Measurements from ENCODE around the gene BCAR1. TPM values are rescaled to one million over a fixed set of nuclear protein-coding genes. Genes with fewer than 3 reads are reported as not detected.

The BCAR1 gene
- total RNA-seq, 4 donors from 2014 or later = 51.1 to 89.9 (median 71.3) TPM

DNA sequence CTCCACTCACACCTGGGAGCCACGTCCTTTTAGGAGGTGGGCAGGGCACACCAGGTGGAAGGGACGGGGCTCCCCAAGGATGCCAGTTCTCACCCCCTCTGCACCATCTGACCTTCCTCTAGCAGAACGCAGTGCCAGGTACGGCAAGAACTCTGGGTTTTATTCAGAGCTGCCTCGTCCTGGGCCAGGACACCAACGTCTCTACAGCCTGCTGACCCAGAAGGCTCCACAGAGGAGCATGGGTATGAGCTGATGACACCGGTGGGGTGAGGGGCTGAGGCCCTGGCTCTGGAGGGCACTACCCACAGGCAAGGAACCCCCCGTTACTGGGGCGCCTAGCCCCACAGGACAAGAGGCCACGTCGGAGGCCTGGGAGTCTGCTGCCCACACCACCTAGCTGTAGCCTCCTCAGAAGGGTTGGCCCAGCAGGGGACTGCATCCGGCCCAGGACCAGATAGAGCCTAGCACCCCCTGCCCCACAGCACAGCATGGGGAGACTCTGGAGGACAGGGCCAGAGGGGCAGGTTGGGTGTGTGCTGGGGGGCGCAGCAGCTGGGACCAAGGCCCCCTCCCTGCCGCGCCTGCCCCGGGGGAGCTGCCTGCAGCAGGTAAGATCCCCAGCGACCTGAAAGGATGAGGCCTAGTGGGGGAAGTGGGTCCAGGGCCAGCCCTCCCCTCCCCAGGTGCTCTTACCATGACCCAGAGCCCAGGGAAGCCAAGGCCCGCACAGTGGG lies 13.9 kb downstream of the BCAR1 start:
- TF ChIP-seq, protein P1, sequence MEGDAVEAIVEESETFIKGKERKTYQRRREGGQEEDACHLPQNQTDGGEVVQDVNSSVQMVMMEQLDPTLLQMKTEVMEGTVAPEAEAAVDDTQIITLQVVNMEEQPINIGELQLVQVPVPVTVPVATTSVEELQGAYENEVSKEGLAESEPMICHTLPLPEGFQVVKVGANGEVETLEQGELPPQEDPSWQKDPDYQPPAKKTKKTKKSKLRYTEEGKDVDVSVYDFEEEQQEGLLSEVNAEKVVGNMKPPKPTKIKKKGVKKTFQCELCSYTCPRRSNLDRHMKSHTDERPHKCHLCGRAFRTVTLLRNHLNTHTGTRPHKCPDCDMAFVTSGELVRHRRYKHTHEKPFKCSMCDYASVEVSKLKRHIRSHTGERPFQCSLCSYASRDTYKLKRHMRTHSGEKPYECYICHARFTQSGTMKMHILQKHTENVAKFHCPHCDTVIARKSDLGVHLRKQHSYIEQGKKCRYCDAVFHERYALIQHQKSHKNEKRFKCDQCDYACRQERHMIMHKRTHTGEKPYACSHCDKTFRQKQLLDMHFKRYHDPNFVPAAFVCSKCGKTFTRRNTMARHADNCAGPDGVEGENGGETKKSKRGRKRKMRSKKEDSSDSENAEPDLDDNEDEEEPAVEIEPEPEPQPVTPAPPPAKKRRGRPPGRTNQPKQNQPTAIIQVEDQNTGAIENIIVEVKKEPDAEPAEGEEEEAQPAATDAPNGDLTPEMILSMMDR (IDR thresholded peaks at IDR 0.05) = no peak
- TF ChIP-seq POLR2A (IDR thresholded peaks at IDR 0.05) = no peak
- Histone ChIP-seq H3K9me3 (no peaks in the 10 kb centered on the region), H3K4me3 (replicated peaks in 1 of 3) (no peak overlapping the region), H3K36me3 (peaks cover 28 to 37% of the 10 kb centered on the region in 2 donors), H3K4me1 (peaks cover 27 to 48% of the 10 kb centered on the region in 2 donors), H3K27me3 (no peaks in the 10 kb centered on the region), H3K27ac (peak overlapping the region; percentile 78 to 96 (median 88))
- WGBS, 2 donors = 95 to 100% methylated on average over 2 to 10 of the region's 18 CpGs
- DNase-seq = no peak
- intact Hi-C loops (cut with DNase I) = no loop called here

DNA sequence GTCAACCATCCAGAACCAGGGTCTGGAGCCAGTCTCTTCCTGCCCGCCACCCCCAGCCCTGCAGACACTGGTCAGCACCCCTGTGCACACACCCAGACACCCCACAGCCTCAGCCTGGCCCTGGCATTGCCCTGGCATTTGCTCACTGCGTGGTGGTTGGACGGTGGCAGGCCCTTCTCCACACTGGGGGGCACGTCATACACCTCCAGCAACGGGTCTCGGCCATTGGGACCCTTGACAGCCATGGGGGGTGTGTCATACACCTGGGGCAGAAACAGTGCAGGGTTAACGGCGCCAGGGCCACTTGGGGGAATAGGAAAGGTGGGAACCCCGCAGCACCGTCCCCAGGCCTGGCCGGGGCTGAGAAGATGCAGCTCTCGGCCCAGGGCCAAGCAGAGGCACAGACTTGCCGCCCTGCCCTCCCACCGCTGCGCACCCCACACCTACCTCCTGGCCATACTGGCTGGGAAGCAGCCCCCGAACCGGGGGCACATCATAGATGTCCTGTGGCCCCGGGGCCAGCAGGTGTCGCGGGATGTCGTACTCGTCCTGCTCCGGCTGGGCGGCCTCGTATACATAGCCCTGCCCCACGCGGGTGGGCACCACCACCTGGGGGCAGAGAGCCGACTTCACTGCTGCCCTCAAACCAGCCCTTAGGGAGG lies 14.6 kb downstream of the BCAR1 start:
- TF ChIP-seq, protein P1 (IDR thresholded peaks at IDR 0.05) = no peak
- no peak for TF ChIP-seq POLR2A (IDR thresholded peaks at IDR 0.05)
- H3K27me3 ChIP-seq = no peaks in the 10 kb centered on the region
- H3K36me3 ChIP-seq = peaks cover 22 to 39% of the 10 kb centered on the region in 2 donors
- H3K27ac ChIP-seq = no peak overlapping the region
- no peaks in the 10 kb centered on the region for H3K9me3 ChIP-seq
- 93 to 94% methylated on average over 6 to 19 of the region's 28 CpGs for WGBS, 2 donors
- no peak for DNase-seq
- H3K4me3 ChIP-seq (replicated peaks in 1 of 3) = no peak overlapping the region
- H3K4me1 ChIP-seq = peaks cover 27 to 48% of the 10 kb centered on the region in 2 donors
- intact Hi-C loops (cut with DNase I) = no loop called here

DNA sequence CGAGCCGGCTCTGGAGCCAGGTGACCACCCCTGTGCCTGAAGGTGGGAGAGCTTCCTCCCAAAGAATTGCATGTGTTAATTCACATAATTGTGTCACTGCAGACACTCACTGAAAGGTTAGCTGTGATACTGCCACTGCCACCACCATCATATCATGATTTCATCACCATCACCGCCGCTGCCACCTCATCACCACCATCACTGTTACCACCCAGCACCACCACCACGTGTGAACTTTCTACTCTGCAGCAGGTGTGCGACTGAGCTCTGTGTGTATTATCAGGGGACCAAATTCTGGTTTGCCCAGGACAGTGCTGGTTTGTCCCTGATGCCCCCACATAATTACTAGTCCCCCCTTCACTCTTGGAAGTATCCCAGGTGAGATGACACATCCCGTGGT lies 15.2 kb downstream of the BCAR1 start:
- WGBS, 2 donors = 82 to 91% methylated on average over 7 of the region's 7 CpGs
- TF ChIP-seq, protein P1 (IDR thresholded peaks at IDR 0.05) = no peak
- TF ChIP-seq POLR2A (IDR thresholded peaks at IDR 0.05) = no peak
- Histone ChIP-seq H3K27ac (no peak overlapping the region), H3K36me3 (peaks cover 16 to 33% of the 10 kb centered on the region in 2 donors), H3K4me3 (replicated peaks in 1 of 3) (no peak overlapping the region), H3K27me3 (no peaks in the 10 kb centered on the region), H3K4me1 (peaks cover 27 to 48% of the 10 kb centered on the region in 2 donors), H3K9me3 (no peaks in the 10 kb centered on the region)
- intact Hi-C loops (cut with DNase I) = no loop called here
- DNase-seq = no peak

DNA sequence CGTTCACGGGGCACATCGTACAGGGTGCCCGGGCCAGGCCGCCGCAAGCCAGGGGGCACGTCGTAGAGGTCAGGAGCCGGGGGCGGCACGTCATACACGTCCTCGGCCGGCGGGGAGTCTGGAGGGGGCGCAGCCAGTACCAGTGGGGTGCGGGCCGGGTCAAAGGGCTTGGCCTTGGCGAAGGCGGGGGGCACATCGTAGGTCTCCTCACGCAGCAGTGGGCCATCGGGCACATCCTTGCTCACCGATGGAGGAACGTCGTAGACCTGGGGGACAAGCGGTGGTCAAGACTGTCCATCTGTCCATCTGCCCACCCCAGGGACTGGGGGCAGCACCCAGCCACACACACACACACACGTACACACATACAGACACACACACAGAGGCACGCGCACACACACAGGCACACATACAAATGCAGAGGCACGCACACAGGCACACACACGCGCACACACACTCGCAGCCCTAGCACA lies 15.7 kb downstream of the BCAR1 start:
- peaks cover 27 to 46% of the 10 kb centered on the region in 2 donors for H3K4me1 ChIP-seq
- peaks cover 16 to 32% of the 10 kb centered on the region in 2 donors for H3K36me3 ChIP-seq

More for the DNA sequence above, 15.7 kb downstream of the BCAR1 start:
- Histone ChIP-seq H3K27ac (no peak overlapping the region), H3K4me3 (replicated peaks in 1 of 3) (no peak overlapping the region), H3K9me3 (no peaks in the 10 kb centered on the region), H3K27me3 (no peaks in the 10 kb centered on the region)
- no peak for DNase-seq
- 94 to 95% methylated on average over 28 to 29 of the region's 34 CpGs for WGBS, 2 donors
- intact Hi-C loops (cut with DNase I) = loop anchor here (2.0 kb wide), 1 partner anchor 147 kb away; no protein-coding TSS in a partner anchor
- TF ChIP-seq, protein P1 (IDR thresholded peaks at IDR 0.05) = no peak
- TF ChIP-seq POLR2A (IDR thresholded peaks at IDR 0.05) = no peak
